ENCODE measurements around the gene UBXN1. TPM values are rescaled to one million over a fixed set of nuclear protein-coding genes. Genes with fewer than 3 reads are reported as not detected.

UBXN1 gene
- total RNA-seq, 1 experiment from 2014 or later: 118 TPM

DNA sequence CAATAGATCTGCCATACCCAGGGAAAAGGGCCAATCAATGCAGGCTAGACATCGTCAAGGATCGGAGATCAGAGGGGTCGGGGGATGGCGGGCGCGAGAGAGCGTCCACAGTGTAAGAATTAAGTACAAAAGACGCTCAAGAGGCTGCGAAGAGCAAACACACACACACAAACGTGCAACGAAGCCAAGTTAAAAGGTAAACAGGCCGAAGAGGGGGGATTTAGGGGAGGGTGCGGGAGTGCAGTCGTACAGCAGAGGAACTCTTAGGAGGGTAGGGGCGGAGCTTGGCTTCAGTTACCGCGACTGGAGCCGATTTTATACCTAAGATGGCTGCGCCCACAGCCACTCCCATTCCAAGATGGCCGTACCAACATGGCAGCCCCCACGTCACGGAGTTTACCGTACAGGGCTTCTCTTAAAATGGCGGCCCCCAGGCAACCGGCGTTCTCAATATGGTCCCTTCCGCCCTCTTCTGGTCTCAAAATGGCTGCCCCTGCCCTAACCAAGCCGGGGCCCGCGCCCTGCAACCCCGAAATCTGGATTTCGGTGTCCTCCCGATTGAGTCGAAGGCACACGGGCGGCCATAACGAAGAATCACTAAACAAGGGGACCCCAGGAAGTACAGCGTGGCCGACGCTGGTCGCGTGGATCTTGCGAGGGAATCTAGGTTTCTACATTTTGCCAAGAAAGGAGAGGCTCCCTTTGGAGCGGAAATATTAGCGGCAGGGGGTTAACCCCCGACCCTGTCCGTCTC lies 30.6 kb upstream of the UBXN1 start:
- H3K27ac Mint-ChIP-seq: peak overlapping the region; percentile 100
- H3K79me1 ChIP-seq (ENCODE audit: insufficient read depth, low read depth, low read length, poor library complexity, severe bottlenecking): no peaks in the 10 kb centered on the region
- H3T11ph ChIP-seq (ENCODE audit: low read length): peak overlapping the region; percentile 23
- no peak overlapping the region for H3K23ac ChIP-seq (ENCODE audit: insufficient read length, low read depth, low read length)
- DNase-seq: peak; percentile 98
- H3K18ac ChIP-seq (ENCODE audit: insufficient read length, low read depth, low read length): peak overlapping the region; percentile 96
- H2AFZ ChIP-seq (ENCODE audit: low read length): peak overlapping the region; percentile 35
- H3K9me3 ChIP-seq (ENCODE audit: control insufficient read depth, low read depth, low read length): no peaks in the 10 kb centered on the region
- H2BK12ac ChIP-seq (ENCODE audit: insufficient read length, low read depth, low read length): no peak overlapping the region
- TF ChIP-seq CTCF (conservative IDR thresholded peaks at IDR 0.05): no peak
- peaks cover 26 to 50% (median 38%) of the 10 kb centered on the region in 3 experiments for H3K36me3 Mint-ChIP-seq (ENCODE audit: insufficient read depth in 1 of 3, low read depth in 3 of 3)
- no peak overlapping the region for H4K8ac ChIP-seq (replicated peaks; ENCODE audit: insufficient read length, low read depth, low read length)
- no peaks in the 10 kb centered on the region; a peak in 1 of 5 replicates for H3K9me3 Mint-ChIP-seq
- no peak overlapping the region for H2BK120ac ChIP-seq (ENCODE audit: low read depth, low read length, poor library complexity, severe bottlenecking)
- H3K27me3 Mint-ChIP-seq (ENCODE audit: low read depth): no peaks in the 10 kb centered on the region
- whole genome bisulfite sequencing (ENCODE audit: extremely low coverage, insufficient read length, low lambda C conversion rate): no CpG with 5 or more reads among the region's 47 CpGs
- no peaks in the 10 kb centered on the region for H4K20me1 ChIP-seq (ENCODE audit: control insufficient read depth, insufficient read depth, insufficient read length)
- H3K4me1 Mint-ChIP-seq: peaks cover 47 to 52% of the 10 kb centered on the region in 2 experiments
- peaks cover 28% of the 10 kb centered on the region for H3K23me2 ChIP-seq (ENCODE audit: insufficient read length, low read depth, low read length, poor library complexity, severe bottlenecking)
- H3K79me2 ChIP-seq (ENCODE audit: insufficient read depth, low read length): no peaks in the 10 kb centered on the region; the same call in 1 of the 2 replicates
- peak overlapping the region; percentile 7 for H3K56ac ChIP-seq (ENCODE audit: insufficient read length, low read depth, low read length)
- H3K4me3 Mint-ChIP-seq: peak overlapping the region; percentile 84 to 91
- H2AK5ac ChIP-seq (ENCODE audit: insufficient read length, low read length): no peak overlapping the region
- peak overlapping the region; percentile 93 for H3K14ac ChIP-seq (ENCODE audit: insufficient read depth, low read length)
- H3K27me3 ChIP-seq (ENCODE audit: insufficient read depth, low read length): no peaks in the 10 kb centered on the region
- peak overlapping the region; percentile 92 for H3K27ac ChIP-seq (ENCODE audit: insufficient read length, low read depth, low read length)
- no peak overlapping the region for H3K4ac ChIP-seq (ENCODE audit: low read depth, low read length)
- no peak overlapping the region for H2BK15ac ChIP-seq (ENCODE audit: low read depth, low read length)
- peak overlapping the region; percentile 92 for H2BK5ac ChIP-seq (ENCODE audit: insufficient read length, low read length)
- no peak overlapping the region for H2BK20ac ChIP-seq (ENCODE audit: low read depth, low read length, poor library complexity, severe bottlenecking)
- H3K9ac ChIP-seq (ENCODE audit: extremely low read depth, insufficient read length, low read length): peak overlapping the region; percentile 91
- H4K91ac ChIP-seq (ENCODE audit: insufficient read length, low read depth, low read length): peak overlapping the region; percentile 10
- peaks cover 2% of the 10 kb centered on the region; the same call in 1 of the 2 replicates for H3K4me1 ChIP-seq (ENCODE audit: insufficient read depth, low read length)
- peak overlapping the region; percentile 97 for H4K5ac ChIP-seq (ENCODE audit: insufficient read length, low read depth, low read length)
- peak overlapping the region; percentile 99 for H3K4me2 ChIP-seq (ENCODE audit: insufficient read depth, insufficient read length, low read length)
